K562 (cell line): ENCODE measurements around the gene SIGLEC9. TPM values are rescaled to one million over a fixed set of nuclear protein-coding genes. Genes with fewer than 3 reads are reported as not detected.

Experiments
- ATAC-seq: fragments of 200-7000 bp; cut with Tn5 transposase; 3 replicates; pipeline ENCODE4 v1.9.1; 2020; ENCODE audit warnings: moderate library complexity
- BruUV-seq: library from RNA; stranded (reverse); fragments of 400-500 nt; replicated peaks from 2 replicates; lab custom pipeline; 2021; lab: Mats Ljungman, UMichigan
- CTCF ChIA-PET: fragments of 300-600 bp; formaldehyde crosslinking; extraction: SDS; loops from one replicate; lab custom pipeline; 2021; ENCODE audit warnings: low intra/inter-chr PET ratio; lab: Yijun Ruan, JAX
- POLR2A ChIA-PET: fragments of 300-600, 350-650 bp; sonication (Branson Sonifier 250); formaldehyde crosslinking; extraction: SDS; loops from one replicate; lab custom pipeline; 2021; ENCODE audit warnings: antibody characterized with exemption, inconsistent platforms; lab: Yijun Ruan, JAX
- DNase-seq, 4 experiments: peaks; one replicate each; pipeline versions ENCODE4 v3.0.0 to v3.0.0-alpha.2; 2011 to 2018; ENCODE audit warnings: low spot score in 3 of 4, mixed read lengths in 3 of 4; ENCODE audit errors: extremely low read depth in 1 of 4
- FAIRE-seq: peaks from 2 replicates; lab custom pipeline; 2011; peaks lifted over from hg19 to GRCh38; lab: Jason Lieb, UNC
- H2AFZ ChIP-seq: 2 replicates; pipeline ENCODE4 v1.6.0; 2011; ENCODE audit warnings: low read depth, low read length, control low read depth, inconsistent platforms
- H3K27ac ChIP-seq: fragments of 200-600 bp; 3 replicates; pipeline ENCODE4 v1.8.0; 2011; ENCODE audit warnings: low read depth, mild to moderate bottlenecking, control low read depth, inconsistent platforms, low read length, moderate library complexity, mixed read lengths; ENCODE audit errors: extremely low read depth
- H3K27me3 ChIP-seq, 2 experiments: fragments of 300-600 bp in 1 of 2; 2 replicates in 1 of 2; 3 replicates in 1 of 2; pipeline versions ENCODE4 v1.6.0 to v1.8.0; 2011; ENCODE audit warnings: inconsistent platforms in 2 of 2, low read length in 2 of 2, mild to moderate bottlenecking in 1 of 2, mixed read lengths in 1 of 2, moderate library complexity in 1 of 2; ENCODE audit not compliant: control insufficient read depth in 2 of 2, insufficient read depth in 2 of 2
- H3K36me3 ChIP-seq: fragments of 300-600 bp; 3 replicates; pipeline ENCODE4 v1.8.0; 2011; ENCODE audit warnings: mild to moderate bottlenecking, low read length, inconsistent platforms; ENCODE audit not compliant: control insufficient read depth, insufficient read depth
- H3K4me1 ChIP-seq, 2 experiments: fragments of 200-600 bp in 1 of 2; replicated peaks in 1 of 2; 2 replicates in 1 of 2; 3 replicates in 1 of 2; pipeline versions ENCODE4 v1.5.1 to v1.8.0; 2011; ENCODE audit warnings: inconsistent platforms in 2 of 2, low read length in 2 of 2, mild to moderate bottlenecking in 1 of 2, mixed read lengths in 1 of 2, moderate library complexity in 1 of 2; ENCODE audit not compliant: control insufficient read depth in 2 of 2, insufficient read depth in 2 of 2
- H3K4me2 ChIP-seq: 2 replicates; pipeline ENCODE4 v1.6.1; 2011; ENCODE audit warnings: low read length, control low read depth, inconsistent platforms, mixed read lengths; ENCODE audit not compliant: insufficient read depth
- H3K4me3 ChIP-seq: fragments of 200-600 bp; sonication (generic), shearing (Covaris generic); 2 replicates; pipeline ENCODE4 v1.5.1; 2016; ENCODE audit warnings: control low read depth, inconsistent platforms
- H3K79me2 ChIP-seq: fragments of 200-600 bp; 3 replicates; pipeline ENCODE4 v1.8.0; 2011; ENCODE audit warnings: low read length, inconsistent platforms; ENCODE audit not compliant: control insufficient read depth, insufficient read depth
- H3K9ac ChIP-seq, 2 experiments: 2 replicates each; pipeline versions ENCODE4 v1.6.0 to v1.6.1; 2011; ENCODE audit warnings: low read depth in 2 of 2, low read length in 2 of 2, control low read depth in 1 of 2, inconsistent platforms in 1 of 2, mild to moderate bottlenecking in 1 of 2, mixed read lengths in 1 of 2; ENCODE audit not compliant: insufficient read depth in 1 of 2
- H3K9me1 ChIP-seq: one replicate; pipeline ENCODE4 v1.6.0; 2011; ENCODE audit warnings: inconsistent platforms, mild to moderate bottlenecking, low read length, moderate library complexity; ENCODE audit not compliant: control insufficient read depth, insufficient read depth
- H3K9me3 ChIP-seq: replicated peaks from 2 replicates; pipeline ENCODE4 v1.5.1; 2011; ENCODE audit warnings: low read depth, low read length, inconsistent platforms; ENCODE audit not compliant: control insufficient read depth, insufficient read depth
- H4K20me1 ChIP-seq: replicated peaks from 2 replicates; pipeline ENCODE4 v1.6.1; 2011; ENCODE audit warnings: low read length, inconsistent platforms, mixed read lengths; ENCODE audit not compliant: control insufficient read depth, insufficient read depth
- ATF3 ChIP-seq, 2 experiments: fragments of 450-650 bp in 1 of 2; sonication (generic) in 1 of 2; formaldehyde crosslinking in 1 of 2; IDR thresholded peaks in 1 of 2; conservative IDR thresholded peaks in 1 of 2; 2 replicates each; pipeline versions ENCODE4 v1.6.1 to v1.8.1; 2016 to 2023; ENCODE audit warnings: mild to moderate bottlenecking in 2 of 2, moderate library complexity in 2 of 2, inconsistent platforms in 1 of 2, missing genetic modification reagents in 1 of 2
- ATF7 ChIP-seq: fragments of 450-650 bp; IDR thresholded peaks from 2 replicates; pipeline ENCODE4 v1.7.1; 2014; ENCODE audit warnings: mild to moderate bottlenecking, moderate library complexity
- CEBPG ChIP-seq, 3 experiments: fragments of 200-800 bp in 1 of 3; sonication (Bioruptor generic) in 1 of 3; sonication (generic) in 1 of 3; formaldehyde crosslinking in 1 of 3; IDR thresholded peaks in 2 of 3; conservative IDR thresholded peaks in 1 of 3; 2 replicates each; pipeline versions ENCODE4 v1.6.1 to v1.8.0; 2016 to 2022; ENCODE audit warnings: missing compliant biosample characterization in 2 of 3, missing genetic modification characterization in 2 of 3, mild to moderate bottlenecking in 1 of 3, missing genetic modification reagents in 1 of 3
- CREB3L1 ChIP-seq: fragments of 450-650 bp; IDR thresholded peaks from 2 replicates; pipeline ENCODE4 v1.6.1; 2014; ENCODE audit warnings: low read depth, mild to moderate bottlenecking, moderate library complexity, borderline replicate concordance
- JUND ChIP-seq, 2 experiments: IDR thresholded peaks; 2 replicates in 1 of 2; 3 replicates in 1 of 2; pipeline ENCODE4 v1.6.1; 2011; ENCODE audit warnings: borderline replicate concordance in 2 of 2, low read depth in 2 of 2, low read length in 2 of 2, improper control_type of control experiment in 1 of 2, missing biosample characterization in 1 of 2, missing genetic modification characterization in 1 of 2, missing genetic modification reagents in 1 of 2
- L3MBTL2 ChIP-seq: fragments of 450-650 bp; IDR thresholded peaks from 2 replicates; pipeline ENCODE4 v1.6.1; 2016; ENCODE audit warnings: mild to moderate bottlenecking, moderate library complexity
- MCM2 ChIP-seq: fragments of 450-650 bp; IDR thresholded peaks from 2 replicates; pipeline ENCODE4 v1.6.1; 2017; ENCODE audit warnings: low read depth, mild to moderate bottlenecking
- MEF2A ChIP-seq: IDR thresholded peaks from 2 replicates; pipeline ENCODE4 v1.6.1; 2011; ENCODE audit warnings: low read depth, mild to moderate bottlenecking, low read length, moderate library complexity; ENCODE audit not compliant: control insufficient read depth
- TRIM24 ChIP-seq, 2 experiments: fragments of 450-650 bp; IDR thresholded peaks; 2 replicates each; pipeline ENCODE4 v1.6.1; 2016
- ZBTB9 ChIP-seq: fragments of 450-650 bp; formaldehyde crosslinking; IDR thresholded peaks from 2 replicates; pipeline ENCODE4 v1.4.0; 2020; ENCODE audit warnings: mild to moderate bottlenecking, moderate library complexity
- ZNF175 ChIP-seq: fragments of 200-800 bp; sonication (Bioruptor generic); IDR thresholded peaks from 2 replicates; pipeline ENCODE4 v1.6.1; 2016; ENCODE audit warnings: low read depth, mild to moderate bottlenecking, missing genetic modification characterization, missing compliant biosample characterization
- WGBS: fragments of 100-300 bp; shearing (Covaris generic); methylation state at CpG from one replicate; pipeline ENCODE4 v1.1.6; 2016; ENCODE audit warnings: low coverage, mixed read lengths; ENCODE audit not compliant: insufficient coverage; ENCODE audit errors: missing lambda C conversion rate; 5-methylcytosine and 5-hydroxymethylcytosine counted together
- in situ Hi-C: fragments of 300-500 bp; cut with MboI; formaldehyde crosslinking; loops from 4 replicates; pipeline ENCODE4 v1.15.0; 2018; ENCODE audit warnings: inconsistent platforms, mixed read lengths
- intact Hi-C: fragments of 100-400 bp; cut with micrococcal nuclease; formaldehyde crosslinking; loops from 2 replicates; pipeline ENCODE4 v1.14.2; 2022
- polyA plus RNA-seq, 8 experiments: library from polyadenylated mRNA; depleted of rRNA in 4 of 8; stranded (reverse) in 5 of 8; unstranded in 3 of 8; fragments of >200 nt; fragmentation: Nextera tagmentation in 2 of 8; fragmentation: Illumina TruSeq in 1 of 8; extraction: Ambion mirVana in 2 of 8; extraction: Trizol in 1 of 8; gene quantifications; 2 replicates each; pipeline versions ENCODE4 v1.2.1 to v1.2.3, GENCODE V29; 2011 to 2014; ENCODE audit warnings: inconsistent platforms in 1 of 8, missing spikeins in 1 of 8
- total RNA-seq, 7 experiments: library from RNA; depleted of rRNA in 6 of 7; stranded (reverse); fragments of >200 nt in 6 of 7; fragmentation: Illumina TruSeq in 2 of 7; extraction: Trizol in 2 of 7; gene quantifications; 2 replicates each; pipeline versions ENCODE4 v1.2.1 to v1.2.3, GENCODE V29; 2011 to 2021; ENCODE audit warnings: low replicate concordance in 1 of 7

SIGLEC9 gene
- total and polyA plus RNA-seq, 9 of the 15 experiments (the other 6 are each of a cell fraction or from before 2014, with no cell fraction given): 0.09 to 0.34 (median 0.22) TPM; not detected in 4

- peaks cover 17 to 44% of the 10 kb centered on the region in 2 experiments; a peak in 3 of 5 replicates for H3K27me3 ChIP-seq
- H3K9me3 ChIP-seq: no peaks in the 10 kb centered on the region
- in situ Hi-C loops (loop anchor here (5.0 to 10.0 kb wide), 3 partner anchors 69 to 386 kb away; no protein-coding TSS in a partner anchor), intact Hi-C loops (loop anchor here (5.0 kb wide), 1 partner anchor 384 kb away; no protein-coding TSS in a partner anchor)
- H2AFZ ChIP-seq: no peak overlapping the region
- 0 out of 2 replicates have a peak overlapping the region, but pooled peaks have one; percentile 1 for H3K4me2 ChIP-seq
- no peak for DNase-seq
- ChIA-PET POLR2A (no interaction called here), CTCF (no interaction called here)
- H3K4me1 ChIP-seq: peaks cover 0 to 1% of the 10 kb centered on the region in 2 experiments; a peak in 2 of 5 replicates
- H3K9ac ChIP-seq: no peak overlapping the region
- BruUV-seq: no TSS peak
- WGBS: 13% methylated on average over 10 of the region's 10 CpGs
- TF ChIP-seq ZNF175 (CRISPR knock-in tag) (peak; percentile 62; the same call in 1 of the 2 replicates), JUND (IDR thresholded peaks at IDR 0.05; ENCODE audit: borderline replicate concordance, low read depth, low read length) (0 out of 2 replicates have a peak, but pooled peaks have one; percentile 16), JUND (tag; IDR thresholded peaks at IDR 0.05; ENCODE audit: borderline replicate concordance, low read depth, low read length) (no peak), MEF2A (no peak), CEBPG (CRISPR knock-in tag; IDR thresholded peaks at IDR 0.05) (peak; percentile 39; the same call in 1 of the 2 replicates), CEBPG (tag; conservative IDR thresholded peaks at IDR 0.05 in 1 of 2, IDR thresholded peaks at IDR 0.05 in 1 of 2) (peak in 1 of 2 experiments; percentile 81; a peak in 2 of 4 replicates), CREB3L1 (peak; percentile 52; the same call in 1 of the 2 replicates), L3MBTL2 (peak; percentile 27; the same call in 1 of the 2 replicates), TRIM24 (IDR thresholded peaks at IDR 0.05) (peak in 1 of 2 experiments; percentile 47; a peak in 2 of 4 replicates), MCM2 (no peak), ATF7 (peak; percentile 29; the same call in 1 of the 2 replicates), ZBTB9 (CRISPR knock-in tag) (no peak), ATF3 (IDR thresholded peaks at IDR 0.05) (peak; percentile 69), ATF3 (CRISPR knock-in tag; conservative IDR thresholded peaks at IDR 0.05) (no peak)
- 0 out of 2 replicates have a peak, but pooled peaks cover 5% of the 10 kb centered on the region for H4K20me1 ChIP-seq
- no peaks in the 10 kb centered on the region for H3K36me3 ChIP-seq
- no peak for FAIRE-seq
- no peak overlapping the region for H3K27ac ChIP-seq
- peaks cover 4% of the 10 kb centered on the region for H3K9me1 ChIP-seq
- H3K4me3 ChIP-seq: no peak overlapping the region
- ATAC-seq: 0 out of 3 replicates have a peak, but pooled peaks have one; percentile 34
- no peaks in the 10 kb centered on the region for H3K79me2 ChIP-seq
Observed at GRCh38 chr19:51091126-51091525, 33.6 kb upstream of the SIGLEC9 start.
